Measurements from ENCODE around the gene CBARP.

DNA sequence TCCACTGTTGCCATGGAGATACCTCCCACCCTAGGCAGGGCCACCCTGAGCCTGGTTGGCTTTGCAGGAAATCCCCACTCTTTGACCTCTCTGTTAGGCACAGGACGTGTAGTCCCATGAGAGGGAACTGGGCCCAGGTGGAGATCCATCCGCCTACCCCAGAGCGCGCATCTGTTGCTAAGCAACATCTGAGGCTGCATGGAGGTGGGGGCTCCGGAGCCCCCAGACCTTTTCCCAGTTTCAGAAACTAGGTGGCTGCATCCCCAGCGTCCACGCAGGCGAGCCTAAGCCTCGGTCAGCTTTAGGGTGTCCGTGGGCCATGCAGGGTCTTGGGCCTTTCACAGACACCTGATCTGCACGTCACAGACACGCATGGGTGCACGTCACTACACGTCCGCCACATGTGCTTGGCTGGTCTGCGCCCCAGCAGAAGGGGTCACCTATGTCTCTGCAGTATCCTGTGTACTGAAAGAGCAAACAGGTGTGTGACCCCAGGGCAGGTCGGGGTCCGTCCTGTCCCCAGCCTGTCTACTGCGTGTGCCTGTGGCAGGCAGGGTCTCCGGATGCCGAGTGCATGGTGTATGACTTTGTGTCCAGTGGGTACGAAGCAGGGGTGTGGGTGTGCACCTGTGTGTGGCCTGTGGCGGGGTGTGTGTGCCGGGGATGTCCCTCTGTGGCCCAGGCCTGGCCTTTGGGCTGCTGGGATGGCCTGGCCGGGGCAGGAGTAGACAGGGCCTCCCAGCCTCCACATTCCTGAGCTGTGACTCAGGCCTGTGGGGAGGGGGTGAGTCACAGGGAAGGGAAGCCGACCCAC, 27.2 kb upstream of the CBARP start:
- TF ChIP-seq, protein P1, sequence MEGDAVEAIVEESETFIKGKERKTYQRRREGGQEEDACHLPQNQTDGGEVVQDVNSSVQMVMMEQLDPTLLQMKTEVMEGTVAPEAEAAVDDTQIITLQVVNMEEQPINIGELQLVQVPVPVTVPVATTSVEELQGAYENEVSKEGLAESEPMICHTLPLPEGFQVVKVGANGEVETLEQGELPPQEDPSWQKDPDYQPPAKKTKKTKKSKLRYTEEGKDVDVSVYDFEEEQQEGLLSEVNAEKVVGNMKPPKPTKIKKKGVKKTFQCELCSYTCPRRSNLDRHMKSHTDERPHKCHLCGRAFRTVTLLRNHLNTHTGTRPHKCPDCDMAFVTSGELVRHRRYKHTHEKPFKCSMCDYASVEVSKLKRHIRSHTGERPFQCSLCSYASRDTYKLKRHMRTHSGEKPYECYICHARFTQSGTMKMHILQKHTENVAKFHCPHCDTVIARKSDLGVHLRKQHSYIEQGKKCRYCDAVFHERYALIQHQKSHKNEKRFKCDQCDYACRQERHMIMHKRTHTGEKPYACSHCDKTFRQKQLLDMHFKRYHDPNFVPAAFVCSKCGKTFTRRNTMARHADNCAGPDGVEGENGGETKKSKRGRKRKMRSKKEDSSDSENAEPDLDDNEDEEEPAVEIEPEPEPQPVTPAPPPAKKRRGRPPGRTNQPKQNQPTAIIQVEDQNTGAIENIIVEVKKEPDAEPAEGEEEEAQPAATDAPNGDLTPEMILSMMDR (conservative IDR thresholded peaks at IDR 0.05 in 1 of 2, IDR thresholded peaks at IDR 0.05 in 1 of 2; ENCODE audit: low read depth in 1 of 2, low read length in 2 of 2), result no peak
- no peak for TF ChIP-seq EZH2 (IDR thresholded peaks at IDR 0.05; ENCODE audit: low read length, missing control alignments)
